Measurements from ENCODE around the gene USPL1.
"Not testable (repeated sequence)": the region's sequence is repeated elsewhere in the genome, so short reads cannot be mapped to it uniquely, and the experiment has no call there.

USPL1 gene

DNA sequence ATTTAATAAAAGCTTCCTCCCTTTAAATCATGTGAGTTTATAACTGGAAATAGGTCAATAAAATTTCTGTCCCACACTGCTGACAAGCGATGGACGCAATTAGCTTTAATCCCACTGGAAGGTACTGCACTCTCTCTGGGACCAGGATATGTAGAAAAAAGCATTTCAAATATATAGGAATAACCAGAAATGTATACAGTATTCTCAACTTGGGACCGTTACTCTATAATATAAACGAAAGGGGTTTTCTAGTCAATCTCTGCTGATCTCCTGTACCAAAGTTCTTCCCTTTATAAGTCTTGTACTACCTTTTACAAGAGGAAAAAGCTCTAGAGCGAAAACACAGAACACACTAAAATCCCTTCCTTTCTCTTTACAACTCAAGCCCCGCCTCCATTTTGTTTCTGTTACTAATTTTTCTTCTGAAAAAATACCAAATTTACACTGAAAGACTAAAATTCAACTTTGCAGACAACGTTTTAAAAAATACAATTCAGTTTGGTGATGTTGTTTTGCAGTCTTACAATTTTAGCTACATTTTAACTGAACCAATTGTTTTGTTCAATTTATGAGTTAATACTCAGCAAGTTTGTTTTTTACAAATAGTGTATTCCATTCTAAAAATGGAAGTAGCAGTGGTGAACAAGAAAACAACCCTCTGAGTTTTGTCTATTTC, 1.7 kb upstream of the USPL1 start:
- no peak for DNase-seq (ENCODE audit: low read depth)

- DNase-seq (ENCODE audit: low read depth), result no peak
Measured at GRCh38 chr13:30616927-30617314, 799 bp upstream of the USPL1 start.

GRCh38 chr13:30618186-30618929, 638 bp downstream of the USPL1 start:
- DNase-seq (ENCODE audit: low read depth), result no peak

- DNase-seq (ENCODE audit: low read depth), result no peak
Measured at GRCh38 chr13:30618930-30619279, 1.2 kb downstream of the USPL1 start.

DNA sequence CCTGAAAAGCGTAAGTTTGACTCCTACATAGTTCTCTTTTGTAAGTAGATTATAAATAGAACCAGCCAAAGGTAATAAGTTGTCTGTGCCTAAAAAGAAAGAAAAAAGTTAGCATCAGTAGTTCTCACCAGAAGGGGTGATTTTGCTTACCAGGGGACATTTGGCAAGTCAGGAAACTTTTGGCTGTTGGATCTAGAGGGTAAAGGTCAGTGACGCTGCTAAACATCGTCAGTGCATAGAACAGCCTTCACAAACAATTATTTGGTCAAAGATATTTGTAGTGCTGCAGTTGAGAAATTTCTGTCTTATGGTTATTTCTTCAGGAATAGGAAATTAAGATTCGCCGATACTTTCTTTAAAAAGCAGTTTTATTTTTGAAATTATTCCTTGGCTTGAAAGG, 2.0 kb downstream of the USPL1 start:
- no peak for DNase-seq (ENCODE audit: low read depth)

GRCh38 chr13:30620941-30621340, 3.2 kb downstream of the USPL1 start:
- no peak for DNase-seq (ENCODE audit: low read depth)

GRCh38 chr13:30622551-30622950, 4.8 kb downstream of the USPL1 start:
- no peak for DNase-seq (ENCODE audit: low read depth)

GRCh38 chr13:30623392-30623791, 5.7 kb downstream of the USPL1 start:
- DNase-seq (ENCODE audit: low read depth), result no peak

DNA sequence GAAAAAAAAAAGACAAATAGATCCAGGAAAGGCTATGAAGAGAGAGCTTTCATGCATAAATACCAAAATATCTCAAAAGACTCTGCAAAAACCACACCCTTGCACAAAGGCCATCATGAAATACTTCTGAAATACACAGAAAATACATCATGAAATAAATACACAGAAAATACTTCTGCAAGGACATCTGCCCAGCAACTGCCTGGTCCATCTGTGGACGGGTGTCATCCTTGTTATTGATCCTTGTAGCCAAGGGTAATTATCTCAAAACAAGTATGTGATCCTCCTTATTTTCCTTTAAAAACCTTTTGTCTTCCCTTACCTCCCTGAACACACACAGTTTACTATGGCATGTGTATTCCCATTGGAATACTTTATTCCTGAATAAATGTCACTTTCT, 6.9 kb downstream of the USPL1 start:
- DNase-seq (ENCODE audit: low read depth), result no peak

GRCh38 chr13:30629527-30629926, 11.8 kb downstream of the USPL1 start:
- no peak for DNase-seq (ENCODE audit: low read depth)

DNA sequence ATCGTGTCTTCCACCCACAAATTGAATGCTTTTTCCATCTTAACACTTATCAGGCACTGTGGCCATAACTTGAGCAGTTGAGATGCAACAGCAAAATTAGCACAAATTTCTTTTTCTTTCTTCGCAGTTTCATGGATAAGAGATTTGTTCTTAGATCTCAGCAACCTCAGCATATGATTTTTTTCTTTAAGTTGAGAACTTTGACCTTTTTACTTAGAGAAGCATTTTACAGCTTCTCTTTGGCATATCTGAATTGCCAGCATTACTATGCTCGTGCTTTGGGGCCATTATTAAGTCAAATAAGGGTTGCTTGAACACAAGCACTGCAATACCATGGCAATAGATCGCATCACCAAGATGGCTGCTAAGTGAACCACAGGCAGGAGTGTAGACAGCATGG, 16.1 kb downstream of the USPL1 start:
- no peak for DNase-seq (ENCODE audit: low read depth)

DNA sequence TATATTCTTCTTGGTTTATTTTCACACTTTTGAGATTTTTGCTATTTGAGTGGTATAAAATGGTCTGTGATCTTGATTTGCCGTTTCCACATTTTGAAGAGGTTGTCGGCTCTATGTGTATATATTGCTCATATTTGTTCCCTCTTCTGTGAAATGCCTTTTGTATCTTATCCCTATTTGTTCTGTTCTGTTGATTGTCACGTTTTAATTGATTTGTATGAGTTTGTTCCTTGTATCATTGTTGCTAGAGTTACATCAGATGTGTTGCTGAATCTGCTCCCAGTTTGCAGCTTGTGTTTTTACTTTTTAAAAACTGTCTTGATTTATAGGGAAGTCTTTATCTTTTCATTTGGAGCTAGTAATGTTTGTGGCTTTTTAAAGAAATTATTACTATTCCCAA, 17.1 kb downstream of the USPL1 start:
- no peak for DNase-seq (ENCODE audit: low read depth)

DNA sequence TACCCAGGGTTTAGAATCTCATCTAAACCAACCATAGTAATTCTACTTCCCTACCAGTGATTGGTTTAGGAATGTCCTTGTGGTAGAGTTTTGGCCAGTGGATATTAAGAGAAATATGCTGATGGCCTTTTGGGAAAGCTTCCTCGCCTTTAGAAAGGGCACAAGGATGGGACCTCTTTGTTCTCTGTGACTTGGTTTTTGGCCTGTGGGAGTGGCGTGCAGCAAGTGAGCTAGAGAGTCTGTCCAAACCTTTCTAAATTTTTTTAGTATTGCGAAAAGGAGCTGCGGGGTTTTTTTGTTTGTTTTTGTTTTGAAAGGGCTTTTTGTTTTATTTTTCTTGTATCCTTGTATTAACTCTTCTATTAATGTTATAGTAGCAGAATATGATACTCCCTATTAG, 20.6 kb downstream of the USPL1 start:
- no peak for DNase-seq (ENCODE audit: low read depth)

- no peak for DNase-seq (ENCODE audit: low read depth)
Measured at GRCh38 chr13:30639671-30640070, 22.0 kb downstream of the USPL1 start.

DNA sequence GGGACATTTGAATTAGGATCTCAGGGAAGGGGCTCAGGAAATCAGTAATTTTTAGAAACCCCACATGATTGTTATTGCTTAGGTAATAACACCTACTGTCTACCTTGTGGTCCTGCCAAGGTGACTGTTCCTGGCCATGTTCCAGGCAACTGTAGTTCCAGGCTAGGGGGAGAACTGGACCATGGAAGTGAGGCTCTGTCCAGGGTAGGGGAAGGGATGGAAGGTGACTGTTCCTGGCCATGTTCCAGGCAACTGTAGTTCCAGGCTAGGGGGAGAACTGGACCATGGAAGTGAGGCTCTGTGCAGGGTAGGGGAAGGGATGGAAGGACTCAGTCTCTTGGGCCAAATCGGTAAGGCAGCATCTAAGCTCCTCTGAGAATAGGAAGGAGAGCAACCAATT, 23.5 kb downstream of the USPL1 start:
- not testable (repeated sequence) for DNase-seq (ENCODE audit: low read depth)

DNA sequence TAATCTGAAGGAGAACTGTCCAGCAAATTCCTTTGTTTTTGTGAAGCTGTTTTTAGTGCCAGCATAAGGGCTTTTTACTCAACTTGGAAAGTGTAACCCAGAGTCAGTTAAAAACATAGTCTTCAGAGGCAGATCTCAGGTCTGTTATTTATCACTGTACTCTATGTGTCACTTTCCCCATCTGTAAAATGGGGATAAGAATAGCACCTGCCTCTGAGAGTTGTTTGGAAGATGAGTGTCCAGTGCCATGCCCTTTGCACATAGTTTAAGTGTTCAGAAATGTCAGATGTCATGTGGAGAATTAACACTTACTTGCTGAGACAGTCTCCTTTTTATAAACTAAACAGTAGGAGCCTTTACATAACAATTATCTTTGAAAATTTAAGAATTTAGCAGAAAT, 27.9 kb downstream of the USPL1 start:
- DNase-seq (ENCODE audit: low read depth), result no peak

DNA sequence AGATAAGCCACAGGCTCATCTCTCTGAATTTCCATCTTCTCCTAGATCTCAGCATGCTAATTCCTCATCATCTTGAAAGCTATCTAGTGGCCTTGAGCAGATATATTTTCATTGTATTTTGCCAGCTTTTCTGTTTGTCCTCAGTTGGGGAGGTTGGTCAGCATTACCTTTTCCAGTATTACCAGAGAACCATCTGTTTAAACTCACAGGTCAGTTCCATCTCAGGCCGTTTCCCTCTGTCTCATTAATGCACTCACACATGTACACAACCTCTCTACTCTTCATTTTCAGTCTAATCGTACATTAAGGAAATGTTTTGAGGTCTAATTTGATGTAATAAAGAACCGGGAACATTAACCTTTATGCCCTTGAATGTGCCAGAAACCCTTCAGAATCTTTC, 29.7 kb downstream of the USPL1 start:
- DNase-seq (ENCODE audit: low read depth), result no peak

DNA sequence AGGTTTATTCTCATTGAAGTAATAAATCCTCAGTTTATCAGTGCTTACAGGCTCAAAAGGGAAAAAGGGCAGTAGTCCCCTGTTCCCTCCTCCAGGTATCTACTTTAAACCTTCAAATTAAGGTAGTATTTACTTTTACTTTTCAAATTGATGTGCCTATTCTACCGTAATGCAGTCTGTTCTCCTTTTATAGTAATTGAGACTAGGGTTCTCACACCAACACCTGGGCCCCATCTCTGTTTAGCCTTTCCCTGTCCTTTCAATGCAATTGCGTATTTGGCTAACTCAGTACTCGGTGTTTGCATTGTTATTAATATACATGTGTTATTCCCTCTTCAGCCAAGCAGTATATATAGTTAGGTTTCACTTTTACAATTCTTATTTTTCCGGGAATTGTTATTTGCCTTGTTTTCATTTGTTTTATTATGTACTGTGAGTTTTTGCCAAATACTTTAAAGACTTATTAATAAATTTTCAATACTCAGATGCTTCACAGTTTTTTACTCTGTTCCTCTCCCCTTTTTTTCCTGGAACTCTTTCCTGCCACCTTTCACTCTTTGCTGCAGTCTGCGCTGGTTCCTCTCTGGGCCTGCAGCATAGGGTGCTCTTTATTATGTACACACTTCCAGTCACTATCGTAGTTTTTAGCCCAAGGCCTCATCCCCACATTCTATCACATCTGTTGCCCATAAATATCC, 30.3 kb downstream of the USPL1 start:
- no peak for DNase-seq (ENCODE audit: low read depth)

DNA sequence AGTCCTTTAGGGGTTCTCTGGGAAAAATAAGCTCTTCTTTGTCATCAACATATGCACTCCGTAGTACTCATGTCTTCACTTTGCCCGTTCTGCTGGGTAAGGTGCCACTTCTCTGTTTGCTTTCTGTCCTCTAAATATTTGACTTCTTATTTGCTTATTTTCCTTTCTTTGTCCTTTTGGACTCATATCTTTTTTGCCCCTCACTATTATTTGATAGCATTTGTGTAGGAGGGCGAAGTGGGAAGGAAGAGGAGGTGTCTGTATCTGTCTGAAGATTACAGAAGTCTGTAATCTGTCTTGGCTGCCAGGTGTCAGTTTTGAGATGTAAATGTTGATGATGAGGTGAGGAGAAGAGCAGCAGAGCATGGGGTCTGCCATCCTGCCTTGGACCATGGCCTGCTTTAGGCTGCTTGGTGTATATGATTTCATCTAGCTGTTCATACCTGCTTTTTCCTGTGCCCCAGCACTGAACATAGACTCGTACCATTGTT, 30.8 kb downstream of the USPL1 start:
- no peak for DNase-seq (ENCODE audit: low read depth)

- DNase-seq (ENCODE audit: low read depth), result not testable (repeated sequence)
Measured at GRCh38 chr13:30651648-30652047, 33.9 kb downstream of the USPL1 start.

DNA sequence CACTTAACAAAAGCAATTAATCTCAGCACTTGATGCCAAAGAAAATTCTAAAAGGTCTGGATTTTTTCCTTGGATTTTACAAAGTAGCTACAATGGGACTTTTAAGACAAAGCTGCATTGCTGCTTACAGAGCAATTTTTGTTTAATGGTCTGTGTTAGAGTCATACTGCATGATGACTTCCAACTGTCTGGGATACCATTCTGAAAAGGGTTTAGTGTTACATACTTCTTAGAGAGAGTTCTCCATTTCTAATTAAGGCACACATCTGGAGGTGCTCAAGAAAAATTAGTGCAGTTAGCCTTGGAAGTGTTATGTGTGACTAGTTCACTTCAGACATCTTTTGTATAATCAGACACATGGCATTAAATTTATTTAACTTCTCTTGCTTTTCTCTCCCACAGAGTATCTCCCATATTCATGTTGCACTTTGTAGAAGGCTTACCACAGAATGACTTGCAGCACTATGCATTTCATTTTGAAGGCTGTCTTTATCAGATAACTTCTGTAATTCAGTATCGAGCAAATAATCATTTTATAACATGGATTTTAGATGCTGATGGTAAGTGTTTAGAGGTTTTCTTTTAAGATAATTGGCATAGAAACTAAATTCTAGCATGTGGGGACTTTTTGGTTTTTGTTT, 35.1 kb downstream of the USPL1 start:
- no peak for DNase-seq (ENCODE audit: low read depth)

GRCh38 chr13:30654430-30654829, 36.7 kb downstream of the USPL1 start:
- no peak for DNase-seq (ENCODE audit: low read depth)

DNA sequence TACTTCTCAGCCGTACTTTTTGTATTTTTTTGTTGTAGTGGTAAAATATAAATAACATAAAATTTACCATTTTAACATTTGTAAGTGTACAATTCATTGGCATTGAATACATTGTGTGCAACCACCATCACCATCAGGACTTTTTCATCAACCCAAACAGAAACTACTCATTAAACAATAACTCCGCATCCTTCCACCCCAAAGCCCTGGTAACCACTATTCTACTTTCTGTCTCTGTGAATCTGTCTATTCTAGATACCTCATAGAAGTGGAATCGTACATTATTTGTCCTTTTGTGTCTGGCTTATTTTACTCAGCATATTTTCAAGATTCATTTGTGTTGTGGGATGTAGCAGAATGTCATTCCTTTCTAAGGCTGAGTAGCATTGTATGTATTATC, 38.5 kb downstream of the USPL1 start:
- DNase-seq (ENCODE audit: low read depth), result no peak

Data from activated T-cell treated with anti-CD3 and anti-CD28 coated beads for 48 hours (primary cell).